ENCODE measurements around the gene CHRNB1.

Gene CHRNB1

DNA sequence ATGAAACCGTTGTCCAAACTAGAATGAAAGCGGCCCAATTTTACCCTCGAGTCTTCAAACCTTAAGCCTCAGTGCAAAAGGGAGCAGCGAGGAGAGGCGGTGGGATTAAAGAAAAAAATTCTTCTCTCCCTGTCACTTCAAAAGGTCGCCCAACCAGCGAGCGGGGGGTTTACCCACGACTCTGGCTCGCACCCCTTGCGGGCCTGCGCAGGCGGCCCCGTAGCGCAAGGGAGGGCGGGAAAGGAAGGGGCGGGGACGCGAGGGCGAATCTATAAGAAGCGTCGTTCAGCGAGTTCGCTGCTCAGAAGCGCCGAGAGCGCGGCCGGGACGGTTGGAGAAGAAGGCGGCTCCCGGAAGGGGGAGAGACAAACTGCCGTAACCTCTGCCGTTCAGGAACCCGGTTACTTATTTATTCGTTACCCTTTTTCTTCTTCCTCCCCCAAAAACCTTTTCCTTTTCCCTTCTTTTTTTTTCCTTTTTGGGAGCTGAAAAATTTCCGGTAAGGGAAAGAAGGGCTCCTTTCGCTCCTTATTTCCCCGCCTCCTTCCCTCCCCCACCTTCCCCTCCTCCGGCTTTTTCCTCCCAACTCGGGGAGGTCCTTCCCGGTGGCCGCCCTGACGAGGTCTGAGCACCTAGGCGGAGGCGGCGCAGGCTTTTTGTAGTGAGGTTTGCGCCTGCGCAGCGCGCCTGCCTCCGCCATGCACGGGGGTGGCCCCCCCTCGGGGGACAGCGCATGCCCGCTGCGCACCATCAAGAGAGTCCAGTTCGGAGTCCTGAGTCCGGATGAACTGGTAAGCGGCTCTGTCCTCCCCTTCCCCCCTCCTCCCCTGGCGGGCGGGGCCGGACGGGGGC is 39.4 kb downstream of the CHRNB1 start, which contains the start of gene POLR2A (continued):
- TF ChIP-seq ZFHX2 (tag by site-specific recombination; conservative IDR thresholded peaks at IDR 0.05) (peak; percentile 90), ZEB2 (tag by site-specific recombination; IDR thresholded peaks at IDR 0.05) (peak; percentile 99), ZNF768 (tag by site-specific recombination; IDR thresholded peaks at IDR 0.05) (no peak; the same call in 1 of the 2 replicates), ZNF423 (tag by site-specific recombination; IDR thresholded peaks at IDR 0.05) (no peak), ZNF747 (tag by site-specific recombination; IDR thresholded peaks at IDR 0.05) (peak; percentile 90; the same call in 1 of the 2 replicates), ZNF776 (tag by site-specific recombination; IDR thresholded peaks at IDR 0.05; ENCODE audit: borderline replicate concordance) (no peak), ZNF792 (tag by site-specific recombination; IDR thresholded peaks at IDR 0.05) (peak; percentile 52; the same call in 1 of the 2 replicates), ZSCAN30 (tag by site-specific recombination; IDR thresholded peaks at IDR 0.05) (peak; percentile 92), ZNF555 (tag by site-specific recombination; conservative IDR thresholded peaks at IDR 0.05) (no peak), ZNF10 (tag by site-specific recombination; IDR thresholded peaks at IDR 0.05) (peak; percentile 70; the same call in 1 of the 2 replicates), KLF8 (tag by site-specific recombination; IDR thresholded peaks at IDR 0.05) (peak; percentile 96), ZNF561 (tag by site-specific recombination; IDR thresholded peaks at IDR 0.05; ENCODE audit: borderline replicate concordance) (0 out of 2 replicates have a peak, but pooled peaks have one; percentile 45), RBAK (tag by site-specific recombination; IDR thresholded peaks at IDR 0.05) (no peak), ZNF394 (tag by site-specific recombination; IDR thresholded peaks at IDR 0.05; ENCODE audit: borderline replicate concordance) (peak; percentile 86), ZNF560 (tag by site-specific recombination; IDR thresholded peaks at IDR 0.05; ENCODE audit: borderline replicate concordance) (no peak), ZNF701 (tag by site-specific recombination; IDR thresholded peaks at IDR 0.05) (peak; percentile 37; the same call in 1 of the 2 replicates), ZNF76 (tag by site-specific recombination; IDR thresholded peaks at IDR 0.05; ENCODE audit: borderline replicate concordance, low read depth) (peak; percentile 94), ZBTB48 (tag by site-specific recombination; IDR thresholded peaks at IDR 0.05) (peak; percentile 52; the same call in 1 of the 2 replicates), ZNF391 (tag by site-specific recombination; IDR thresholded peaks at IDR 0.05; ENCODE audit: borderline replicate concordance, low read depth) (peak; percentile 99), ZNF571 (tag by site-specific recombination; IDR thresholded peaks at IDR 0.05) (no peak), ZIC2 (tag by site-specific recombination; IDR thresholded peaks at IDR 0.05) (peak; percentile 77), ZNF157 (tag by site-specific recombination; IDR thresholded peaks at IDR 0.05) (peak; percentile 40; the same call in 1 of the 2 replicates)
- TF ChIP-seq, protein P1, sequence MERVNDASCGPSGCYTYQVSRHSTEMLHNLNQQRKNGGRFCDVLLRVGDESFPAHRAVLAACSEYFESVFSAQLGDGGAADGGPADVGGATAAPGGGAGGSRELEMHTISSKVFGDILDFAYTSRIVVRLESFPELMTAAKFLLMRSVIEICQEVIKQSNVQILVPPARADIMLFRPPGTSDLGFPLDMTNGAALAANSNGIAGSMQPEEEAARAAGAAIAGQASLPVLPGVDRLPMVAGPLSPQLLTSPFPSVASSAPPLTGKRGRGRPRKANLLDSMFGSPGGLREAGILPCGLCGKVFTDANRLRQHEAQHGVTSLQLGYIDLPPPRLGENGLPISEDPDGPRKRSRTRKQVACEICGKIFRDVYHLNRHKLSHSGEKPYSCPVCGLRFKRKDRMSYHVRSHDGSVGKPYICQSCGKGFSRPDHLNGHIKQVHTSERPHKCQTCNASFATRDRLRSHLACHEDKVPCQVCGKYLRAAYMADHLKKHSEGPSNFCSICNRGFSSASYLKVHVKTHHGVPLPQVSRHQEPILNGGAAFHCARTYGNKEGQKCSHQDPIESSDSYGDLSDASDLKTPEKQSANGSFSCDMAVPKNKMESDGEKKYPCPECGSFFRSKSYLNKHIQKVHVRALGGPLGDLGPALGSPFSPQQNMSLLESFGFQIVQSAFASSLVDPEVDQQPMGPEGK (tag by site-specific recombination; IDR thresholded peaks at IDR 0.05), result peak; percentile 100
- TF ChIP-seq, protein P2, sequence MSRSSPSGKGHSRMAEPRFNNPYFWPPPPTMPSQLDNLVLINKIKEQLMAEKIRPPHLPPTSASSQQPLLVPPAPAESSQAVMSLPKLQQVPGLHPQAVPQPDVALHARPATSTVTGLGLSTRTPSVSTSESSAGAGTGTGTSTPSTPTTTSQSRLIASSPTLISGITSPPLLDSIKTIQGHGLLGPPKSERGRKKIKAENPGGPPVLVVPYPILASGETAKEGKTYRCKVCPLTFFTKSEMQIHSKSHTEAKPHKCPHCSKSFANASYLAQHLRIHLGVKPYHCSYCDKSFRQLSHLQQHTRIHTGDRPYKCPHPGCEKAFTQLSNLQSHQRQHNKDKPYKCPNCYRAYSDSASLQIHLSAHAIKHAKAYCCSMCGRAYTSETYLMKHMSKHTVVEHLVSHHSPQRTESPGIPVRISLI (tag by site-specific recombination; IDR thresholded peaks at IDR 0.05), result peak; percentile 88
- TF ChIP-seq, protein P3, sequence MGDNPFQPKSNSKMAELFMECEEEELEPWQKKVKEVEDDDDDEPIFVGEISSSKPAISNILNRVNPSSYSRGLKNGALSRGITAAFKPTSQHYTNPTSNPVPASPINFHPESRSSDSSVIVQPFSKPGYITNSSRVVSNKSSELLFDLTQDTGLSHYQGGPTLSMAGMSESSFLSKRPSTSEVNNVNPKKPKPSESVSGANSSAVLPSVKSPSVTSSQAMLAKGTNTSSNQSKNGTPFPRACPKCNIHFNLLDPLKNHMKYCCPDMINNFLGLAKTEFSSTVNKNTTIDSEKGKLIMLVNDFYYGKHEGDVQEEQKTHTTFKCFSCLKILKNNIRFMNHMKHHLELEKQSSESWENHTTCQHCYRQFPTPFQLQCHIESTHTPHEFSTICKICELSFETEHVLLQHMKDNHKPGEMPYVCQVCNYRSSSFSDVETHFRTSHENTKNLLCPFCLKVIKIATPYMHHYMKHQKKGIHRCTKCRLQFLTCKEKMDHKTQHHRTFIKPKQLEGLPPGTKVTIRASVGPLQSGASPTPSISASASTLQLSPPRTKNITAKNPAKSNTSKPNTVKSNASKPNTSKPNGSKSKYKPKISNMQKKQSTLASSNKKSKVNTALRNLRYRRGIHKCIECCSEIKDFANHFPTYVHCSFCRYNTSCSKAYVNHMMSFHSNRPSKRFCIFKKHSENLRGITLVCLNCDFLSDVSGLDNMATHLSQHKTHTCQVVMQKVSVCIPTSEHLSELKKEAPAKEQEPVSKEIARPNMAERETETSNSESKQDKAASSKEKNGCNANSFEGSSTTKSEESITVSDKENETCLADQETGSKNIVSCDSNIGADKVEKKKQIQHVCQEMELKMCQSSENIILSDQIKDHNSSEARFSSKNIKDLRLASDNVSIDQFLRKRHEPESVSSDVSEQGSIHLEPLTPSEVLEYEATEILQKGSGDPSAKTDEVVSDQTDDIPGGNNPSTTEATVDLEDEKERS (tag by site-specific recombination; IDR thresholded peaks at IDR 0.05), result peak; percentile 60; the same call in 1 of the 2 replicates
- TF ChIP-seq, protein P4, sequence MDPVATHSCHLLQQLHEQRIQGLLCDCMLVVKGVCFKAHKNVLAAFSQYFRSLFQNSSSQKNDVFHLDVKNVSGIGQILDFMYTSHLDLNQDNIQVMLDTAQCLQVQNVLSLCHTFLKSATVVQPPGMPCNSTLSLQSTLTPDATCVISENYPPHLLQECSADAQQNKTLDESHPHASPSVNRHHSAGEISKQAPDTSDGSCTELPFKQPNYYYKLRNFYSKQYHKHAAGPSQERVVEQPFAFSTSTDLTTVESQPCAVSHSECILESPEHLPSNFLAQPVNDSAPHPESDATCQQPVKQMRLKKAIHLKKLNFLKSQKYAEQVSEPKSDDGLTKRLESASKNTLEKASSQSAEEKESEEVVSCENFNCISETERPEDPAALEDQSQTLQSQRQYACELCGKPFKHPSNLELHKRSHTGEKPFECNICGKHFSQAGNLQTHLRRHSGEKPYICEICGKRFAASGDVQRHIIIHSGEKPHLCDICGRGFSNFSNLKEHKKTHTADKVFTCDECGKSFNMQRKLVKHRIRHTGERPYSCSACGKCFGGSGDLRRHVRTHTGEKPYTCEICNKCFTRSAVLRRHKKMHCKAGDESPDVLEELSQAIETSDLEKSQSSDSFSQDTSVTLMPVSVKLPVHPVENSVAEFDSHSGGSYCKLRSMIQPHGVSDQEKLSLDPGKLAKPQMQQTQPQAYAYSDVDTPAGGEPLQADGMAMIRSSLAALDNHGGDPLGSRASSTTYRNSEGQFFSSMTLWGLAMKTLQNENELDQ (tag by site-specific recombination; IDR thresholded peaks at IDR 0.05; ENCODE audit: low read depth), result no peak
- TF ChIP-seq, protein P5, sequence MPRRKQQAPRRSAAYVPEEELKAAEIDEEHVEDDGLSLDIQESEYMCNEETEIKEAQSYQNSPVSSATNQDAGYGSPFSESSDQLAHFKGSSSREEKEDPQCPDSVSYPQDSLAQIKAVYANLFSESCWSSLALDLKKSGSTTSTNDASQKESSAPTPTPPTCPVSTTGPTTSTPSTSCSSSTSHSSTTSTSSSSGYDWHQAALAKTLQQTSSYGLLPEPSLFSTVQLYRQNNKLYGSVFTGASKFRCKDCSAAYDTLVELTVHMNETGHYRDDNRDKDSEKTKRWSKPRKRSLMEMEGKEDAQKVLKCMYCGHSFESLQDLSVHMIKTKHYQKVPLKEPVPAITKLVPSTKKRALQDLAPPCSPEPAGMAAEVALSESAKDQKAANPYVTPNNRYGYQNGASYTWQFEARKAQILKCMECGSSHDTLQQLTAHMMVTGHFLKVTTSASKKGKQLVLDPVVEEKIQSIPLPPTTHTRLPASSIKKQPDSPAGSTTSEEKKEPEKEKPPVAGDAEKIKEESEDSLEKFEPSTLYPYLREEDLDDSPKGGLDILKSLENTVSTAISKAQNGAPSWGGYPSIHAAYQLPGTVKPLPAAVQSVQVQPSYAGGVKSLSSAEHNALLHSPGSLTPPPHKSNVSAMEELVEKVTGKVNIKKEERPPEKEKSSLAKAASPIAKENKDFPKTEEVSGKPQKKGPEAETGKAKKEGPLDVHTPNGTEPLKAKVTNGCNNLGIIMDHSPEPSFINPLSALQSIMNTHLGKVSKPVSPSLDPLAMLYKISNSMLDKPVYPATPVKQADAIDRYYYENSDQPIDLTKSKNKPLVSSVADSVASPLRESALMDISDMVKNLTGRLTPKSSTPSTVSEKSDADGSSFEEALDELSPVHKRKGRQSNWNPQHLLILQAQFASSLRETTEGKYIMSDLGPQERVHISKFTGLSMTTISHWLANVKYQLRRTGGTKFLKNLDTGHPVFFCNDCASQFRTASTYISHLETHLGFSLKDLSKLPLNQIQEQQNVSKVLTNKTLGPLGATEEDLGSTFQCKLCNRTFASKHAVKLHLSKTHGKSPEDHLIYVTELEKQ (tag by site-specific recombination; IDR thresholded peaks at IDR 0.05; ENCODE audit: borderline replicate concordance), result peak; percentile 70; the same call in 1 of the 2 replicates
